ENCODE measurements around the gene ALDOB. TPM values are rescaled to one million over a fixed set of nuclear protein-coding genes. Genes with fewer than 3 reads are reported as not detected.

ALDOB gene
- total and polyA plus RNA-seq, 4 donors, result 527 to 2,132 (median 1,808) TPM

DNA sequence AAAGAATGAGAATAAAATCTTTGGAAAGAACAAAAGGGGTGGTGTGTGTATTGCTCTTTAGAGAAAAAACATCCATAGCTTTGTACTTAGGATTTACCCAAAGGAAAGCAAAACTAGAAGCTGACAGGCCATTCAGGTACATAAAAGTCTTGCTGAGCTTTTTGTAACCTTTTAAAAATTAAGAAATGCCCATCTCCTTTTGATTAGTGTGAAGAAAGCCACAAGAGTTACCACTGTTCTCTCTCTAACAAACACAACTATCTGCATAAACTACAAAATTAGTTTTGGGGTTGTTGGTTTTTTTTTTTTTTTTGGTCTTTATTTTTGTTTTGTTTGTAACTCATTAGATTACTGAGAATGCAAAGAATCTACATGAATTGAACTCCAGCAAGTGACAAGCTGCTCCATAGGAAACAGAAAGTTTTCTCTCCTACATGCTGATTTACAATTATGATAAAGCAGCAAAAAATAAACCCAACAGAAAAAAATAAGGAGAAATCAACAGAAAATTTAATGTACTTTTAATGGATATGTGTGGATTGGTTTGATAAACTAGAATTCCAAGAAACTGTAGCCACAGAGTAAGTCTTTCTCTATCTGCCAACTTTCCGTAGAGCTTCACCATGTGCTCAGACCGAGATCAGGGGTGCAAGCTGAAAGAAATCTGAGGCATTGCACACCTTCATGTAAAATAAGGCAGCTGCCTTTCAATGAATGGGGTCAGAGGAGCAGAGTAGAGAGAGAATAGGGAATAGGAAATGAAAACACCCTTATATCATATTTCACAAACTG is 63.1 kb downstream of the ALDOB start:
- H3K27ac ChIP-seq (ENCODE audit: low read depth in 1 of 2, low read length in 2 of 2), result no peak overlapping the region
- TF ChIP-seq HNF4G (IDR thresholded peaks at IDR 0.05), result no peak
- TF ChIP-seq NR2F2 (IDR thresholded peaks at IDR 0.05), result no peak
- no peak for TF ChIP-seq RAD21 (IDR thresholded peaks at IDR 0.05)
- TF ChIP-seq CTCF (IDR thresholded peaks at IDR 0.05; ENCODE audit: low read depth, low read length, missing input control), result no peak
- TF ChIP-seq EGR1 (IDR thresholded peaks at IDR 0.05; ENCODE audit: low read depth in 2 of 2), result no peak
- no peak for TF ChIP-seq FOXA2 (IDR thresholded peaks at IDR 0.05)
- no peak for TF ChIP-seq RXRA (IDR thresholded peaks at IDR 0.05)
- no peak for TF ChIP-seq YY1 (IDR thresholded peaks at IDR 0.05)
- TF ChIP-seq HNF4A (conservative IDR thresholded peaks at IDR 0.05), result no peak
- TF ChIP-seq, protein P1, sequence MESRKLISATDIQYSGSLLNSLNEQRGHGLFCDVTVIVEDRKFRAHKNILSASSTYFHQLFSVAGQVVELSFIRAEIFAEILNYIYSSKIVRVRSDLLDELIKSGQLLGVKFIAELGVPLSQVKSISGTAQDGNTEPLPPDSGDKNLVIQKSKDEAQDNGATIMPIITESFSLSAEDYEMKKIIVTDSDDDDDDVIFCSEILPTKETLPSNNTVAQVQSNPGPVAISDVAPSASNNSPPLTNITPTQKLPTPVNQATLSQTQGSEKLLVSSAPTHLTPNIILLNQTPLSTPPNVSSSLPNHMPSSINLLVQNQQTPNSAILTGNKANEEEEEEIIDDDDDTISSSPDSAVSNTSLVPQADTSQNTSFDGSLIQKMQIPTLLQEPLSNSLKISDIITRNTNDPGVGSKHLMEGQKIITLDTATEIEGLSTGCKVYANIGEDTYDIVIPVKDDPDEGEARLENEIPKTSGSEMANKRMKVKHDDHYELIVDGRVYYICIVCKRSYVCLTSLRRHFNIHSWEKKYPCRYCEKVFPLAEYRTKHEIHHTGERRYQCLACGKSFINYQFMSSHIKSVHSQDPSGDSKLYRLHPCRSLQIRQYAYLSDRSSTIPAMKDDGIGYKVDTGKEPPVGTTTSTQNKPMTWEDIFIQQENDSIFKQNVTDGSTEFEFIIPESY (IDR thresholded peaks at IDR 0.05), result no peak
- TF ChIP-seq, protein P2, sequence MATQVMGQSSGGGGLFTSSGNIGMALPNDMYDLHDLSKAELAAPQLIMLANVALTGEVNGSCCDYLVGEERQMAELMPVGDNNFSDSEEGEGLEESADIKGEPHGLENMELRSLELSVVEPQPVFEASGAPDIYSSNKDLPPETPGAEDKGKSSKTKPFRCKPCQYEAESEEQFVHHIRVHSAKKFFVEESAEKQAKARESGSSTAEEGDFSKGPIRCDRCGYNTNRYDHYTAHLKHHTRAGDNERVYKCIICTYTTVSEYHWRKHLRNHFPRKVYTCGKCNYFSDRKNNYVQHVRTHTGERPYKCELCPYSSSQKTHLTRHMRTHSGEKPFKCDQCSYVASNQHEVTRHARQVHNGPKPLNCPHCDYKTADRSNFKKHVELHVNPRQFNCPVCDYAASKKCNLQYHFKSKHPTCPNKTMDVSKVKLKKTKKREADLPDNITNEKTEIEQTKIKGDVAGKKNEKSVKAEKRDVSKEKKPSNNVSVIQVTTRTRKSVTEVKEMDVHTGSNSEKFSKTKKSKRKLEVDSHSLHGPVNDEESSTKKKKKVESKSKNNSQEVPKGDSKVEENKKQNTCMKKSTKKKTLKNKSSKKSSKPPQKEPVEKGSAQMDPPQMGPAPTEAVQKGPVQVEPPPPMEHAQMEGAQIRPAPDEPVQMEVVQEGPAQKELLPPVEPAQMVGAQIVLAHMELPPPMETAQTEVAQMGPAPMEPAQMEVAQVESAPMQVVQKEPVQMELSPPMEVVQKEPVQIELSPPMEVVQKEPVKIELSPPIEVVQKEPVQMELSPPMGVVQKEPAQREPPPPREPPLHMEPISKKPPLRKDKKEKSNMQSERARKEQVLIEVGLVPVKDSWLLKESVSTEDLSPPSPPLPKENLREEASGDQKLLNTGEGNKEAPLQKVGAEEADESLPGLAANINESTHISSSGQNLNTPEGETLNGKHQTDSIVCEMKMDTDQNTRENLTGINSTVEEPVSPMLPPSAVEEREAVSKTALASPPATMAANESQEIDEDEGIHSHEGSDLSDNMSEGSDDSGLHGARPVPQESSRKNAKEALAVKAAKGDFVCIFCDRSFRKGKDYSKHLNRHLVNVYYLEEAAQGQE (IDR thresholded peaks at IDR 0.05), result no peak
- TF ChIP-seq, protein P3, sequence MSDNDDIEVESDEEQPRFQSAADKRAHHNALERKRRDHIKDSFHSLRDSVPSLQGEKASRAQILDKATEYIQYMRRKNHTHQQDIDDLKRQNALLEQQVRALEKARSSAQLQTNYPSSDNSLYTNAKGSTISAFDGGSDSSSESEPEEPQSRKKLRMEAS (IDR thresholded peaks at IDR 0.05), result no peak
- TF ChIP-seq TAF1 (conservative IDR thresholded peaks at IDR 0.05), result no peak
- no peak for TF ChIP-seq SP1 (IDR thresholded peaks at IDR 0.05)
- no peak for TF ChIP-seq FOXA1 (IDR thresholded peaks at IDR 0.05)
- TF ChIP-seq ATF3 (IDR thresholded peaks at IDR 0.05), result no peak
- no peak for TF ChIP-seq JUND (IDR thresholded peaks at IDR 0.05)
- TF ChIP-seq GABPA (IDR thresholded peaks at IDR 0.05 in 1 of 2, conservative IDR thresholded peaks at IDR 0.05 in 1 of 2), result no peak
- WGBS, result 50% methylated on average over 2 of the region's 2 CpGs
- peaks cover 8 to 73% (median 41%) of the 10 kb centered on the region in 4 donors for H3K4me1 ChIP-seq (ENCODE audit: control insufficient read depth in 4 of 4, insufficient read depth in 4 of 4, low read length in 3 of 4)
- no peaks in the 10 kb centered on the region for H3K27me3 ChIP-seq (ENCODE audit: control insufficient read depth in 4 of 4, insufficient read depth in 4 of 4, low read length in 3 of 4)
- H3K4me3 ChIP-seq (ENCODE audit: low read depth in 1 of 3, low read length in 3 of 3), result no peak overlapping the region
- no peak for DNase-seq (ENCODE audit: low spot score)
- H3K9ac ChIP-seq (ENCODE audit: low read depth in 1 of 2, low read length in 2 of 2), result no peak overlapping the region
- peaks cover 3 to 46% (median 22%) of the 10 kb centered on the region in 4 donors for H3K36me3 ChIP-seq (ENCODE audit: control insufficient read depth in 4 of 4, insufficient read depth in 3 of 4, low read depth in 1 of 4, low read length in 3 of 4)
- H3K9me3 ChIP-seq (ENCODE audit: control insufficient read depth in 4 of 4, low read length in 3 of 4), result no peaks in the 10 kb centered on the region
